B cell (primary cell): Measurements from ENCODE around the gene PSG5. TPM values are rescaled to one million over a fixed set of nuclear protein-coding genes. Genes with fewer than 3 reads are reported as not detected.
"Not testable (repeated sequence)": the region's sequence is repeated elsewhere in the genome, so short reads cannot be mapped to it uniquely, and the experiment has no call there.

Experiments used
- ATAC-seq: fragments of 200-7000 bp; cut with Tn5 transposase; one replicate; pipeline ENCODE4 v1.10.0; 2021; ENCODE audit warnings: low read depth, mild to moderate bottlenecking, moderate number of reproducible peaks, moderate library complexity
- CTCF ChIA-PET: fragments of 350-600 bp; sonication (Branson Sonifier 250); formaldehyde crosslinking; loops from one replicate; lab custom pipeline; 2021; ENCODE audit warnings: antibody characterized with exemption, inconsistent platforms; lab: Charles Lee
- POLR2A ChIA-PET: fragments of 350-600 bp; sonication (Branson Sonifier 250); formaldehyde crosslinking; loops from one replicate; lab custom pipeline; 2021; ENCODE audit warnings: antibody characterized with exemption; lab: Charles Lee
- DNase-seq: peaks from one replicate; pipeline ENCODE4 v3.0.0; 2013
- H2AFZ ChIP-seq: 2 replicates; pipeline ENCODE4 v1.6.1; 2012; ENCODE audit warnings: mild to moderate bottlenecking, low read depth, low read length; ENCODE audit not compliant: insufficient read depth, poor library complexity, severe bottlenecking
- H3K27ac ChIP-seq, 2 donors: 1 replicate in 1 of 2; 2 replicates in 1 of 2; pipeline ENCODE4 v1.5.1; 2012 to 2013; ENCODE audit warnings: low read length in 2 of 2, mild to moderate bottlenecking in 2 of 2, moderate library complexity in 1 of 2
- H3K27me3 ChIP-seq, 4 experiments: fragments of 200-600 bp in 1 of 4; sonication (generic) in 1 of 4; replicated peaks in 1 of 4; 1 replicate in 2 of 4; 2 replicates in 2 of 4; pipeline versions ENCODE4 v1.6.1 to v1.7.0; 2013 to 2016; ENCODE audit warnings: low read length in 3 of 4, mild to moderate bottlenecking in 2 of 4, mixed read lengths in 1 of 4, moderate library complexity in 1 of 4; ENCODE audit not compliant: insufficient read depth in 4 of 4, control insufficient read depth in 3 of 4; ENCODE audit errors: control extremely low read depth in 1 of 4
- H3K36me3 ChIP-seq, 2 experiments: replicated peaks in 1 of 2; 1 replicate in 1 of 2; 2 replicates in 1 of 2; pipeline versions ENCODE4 v1.6.1 to v1.7.1; 2013; ENCODE audit warnings: low read length in 1 of 2; ENCODE audit not compliant: insufficient read depth in 2 of 2, control insufficient read depth in 1 of 2; ENCODE audit errors: control extremely low read depth in 1 of 2, extremely low read depth in 1 of 2
- H3K4me1 ChIP-seq, 2 donors: fragments of 200-600 bp in 1 of 2; sonication (generic) in 1 of 2; 1 replicate in 1 of 2; 2 replicates in 1 of 2; pipeline versions ENCODE4 v1.5.1 to v1.6.1; 2013 to 2017; ENCODE audit warnings: low read length in 2 of 2; ENCODE audit not compliant: control insufficient read depth in 2 of 2, insufficient read depth in 2 of 2
- H3K4me2 ChIP-seq: replicated peaks from 2 replicates; pipeline ENCODE3; 2012; ENCODE audit warnings: mild to moderate bottlenecking, low read depth, low read length; ENCODE audit not compliant: poor library complexity, severe bottlenecking
- H3K4me3 ChIP-seq, 5 experiments: fragments of 200-600 bp in 1 of 5; sonication (generic) in 1 of 5; 1 replicate in 3 of 5; 2 replicates in 2 of 5; pipeline versions ENCODE4 v1.5.1 to v1.7.0; 2011 to 2016; ENCODE audit warnings: low read length in 4 of 5, mild to moderate bottlenecking in 4 of 5, low read depth in 2 of 5, control low read depth in 1 of 5, moderate library complexity in 1 of 5; ENCODE audit not compliant: insufficient read depth in 1 of 5; ENCODE audit errors: control extremely low read depth in 1 of 5, extremely low read depth in 1 of 5
- H3K79me2 ChIP-seq: fragments of 200-600 bp; sonication (generic); one replicate; pipeline ENCODE4 v1.6.0; 2016; ENCODE audit warnings: low read length; ENCODE audit not compliant: control insufficient read depth, insufficient read depth
- H3K9ac ChIP-seq: fragments of 200-600 bp; sonication (generic); 2 replicates; pipeline ENCODE4 v1.6.1; 2017; ENCODE audit warnings: mild to moderate bottlenecking, low read length, moderate library complexity
- H3K9me3 ChIP-seq, 3 donors: one replicate each; pipeline versions ENCODE4 v1.6.1 to v1.7.1; 2013; ENCODE audit warnings: low read length in 2 of 3; ENCODE audit not compliant: control insufficient read depth in 2 of 3, insufficient read depth in 1 of 3; ENCODE audit errors: control extremely low read depth in 1 of 3
- H4K20me1 ChIP-seq: 2 replicates; pipeline ENCODE4 v1.6.0; 2012; ENCODE audit warnings: mild to moderate bottlenecking, low read length; ENCODE audit not compliant: insufficient read depth, control insufficient read depth, poor library complexity, severe bottlenecking
- H3K27ac Mint-ChIP-seq: one replicate; pipeline ENCODE4 v1.8.0; 2021; ENCODE audit warnings: mixed read lengths
- H3K27me3 Mint-ChIP-seq: one replicate; pipeline ENCODE4 v1.8.0; 2021; ENCODE audit warnings: mixed read lengths
- H3K4me1 Mint-ChIP-seq: one replicate; pipeline ENCODE4 v1.8.0; 2021; ENCODE audit warnings: mixed read lengths
- H3K4me3 Mint-ChIP-seq: one replicate; pipeline ENCODE4 v1.8.0; 2021; ENCODE audit warnings: mixed read lengths
- H3K9me3 Mint-ChIP-seq: one replicate; pipeline ENCODE4 v1.8.0; 2022; ENCODE audit warnings: mixed read lengths; ENCODE audit not compliant: insufficient read depth
- EZH2 ChIP-seq: IDR thresholded peaks from 2 replicates; pipeline ENCODE4 v1.6.1; 2012; ENCODE audit warnings: borderline replicate concordance, low read depth, mild to moderate bottlenecking, moderate library complexity, low read length; ENCODE audit not compliant: insufficient read depth, poor library complexity, severe bottlenecking
- whole genome bisulfite sequencing: methylation state at CpG from one replicate; pipeline ENCODE4 v1.1.5; 2013; ENCODE audit warnings: missing lambda C conversion rate; ENCODE audit not compliant: insufficient coverage; 5-methylcytosine and 5-hydroxymethylcytosine counted together
- intact Hi-C: fragments of 100-400 bp; cut with micrococcal nuclease; formaldehyde crosslinking; loops from one replicate; pipeline ENCODE4 v1.10.0; 2022
- polyA plus RNA-seq: library from polyadenylated mRNA; depleted of rRNA; stranded (reverse); fragments of >200 nt; gene quantifications from 2 replicates; pipeline ENCODE4 v1.2.3, GENCODE V29; 2012
- total RNA-seq, 2 donors: library from RNA; stranded (reverse); fragments of 120-200 nt in 1 of 2; gene quantifications; 1 replicate in 1 of 2; 2 replicates in 1 of 2; pipeline versions ENCODE4 v1.2.3 to v1.2.4, GENCODE V29; 2013 to 2022
- TF ChIP-seq, protein P1 (sequence below): fragments of 200-600 bp; IDR thresholded peaks from one replicate; pipeline ENCODE4 v1.8.0; 2022; ENCODE audit warnings: antibody characterized with exemption, mild to moderate bottlenecking

PSG5 gene
- total and polyA plus RNA-seq, 2 donors (not counting 1 experiment from before 2014, with no cell fraction given) = not detected

DNA sequence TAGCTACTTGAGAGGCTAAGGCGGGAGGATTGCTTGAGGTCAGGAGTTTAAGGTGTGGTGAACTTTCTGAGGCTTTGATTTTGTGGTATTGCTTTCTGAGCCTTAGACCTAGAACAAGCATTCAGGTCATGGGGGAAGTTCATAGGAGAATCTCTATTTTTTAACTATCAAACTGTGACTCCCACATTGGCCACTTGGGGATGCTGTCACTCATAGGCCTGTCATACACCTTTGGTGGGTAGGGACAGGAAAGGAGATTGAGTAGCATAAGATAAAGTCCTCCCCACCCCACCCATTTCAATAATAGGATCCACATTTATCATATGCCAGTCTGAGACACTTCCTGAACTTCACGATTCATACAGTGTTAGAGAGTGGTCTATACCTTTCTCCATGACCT lies 62.0 kb downstream of the PSG5 start:
- CTCF ChIA-PET = no interaction called here
- H3K4me1 ChIP-seq = no peaks in the 10 kb centered on the region
- POLR2A ChIA-PET = no interaction called here
- no peaks in the 10 kb centered on the region for H3K9me3 Mint-ChIP-seq
- no peak overlapping the region for H3K9ac ChIP-seq
- no peak for TF ChIP-seq EZH2
- TF ChIP-seq, protein P1, sequence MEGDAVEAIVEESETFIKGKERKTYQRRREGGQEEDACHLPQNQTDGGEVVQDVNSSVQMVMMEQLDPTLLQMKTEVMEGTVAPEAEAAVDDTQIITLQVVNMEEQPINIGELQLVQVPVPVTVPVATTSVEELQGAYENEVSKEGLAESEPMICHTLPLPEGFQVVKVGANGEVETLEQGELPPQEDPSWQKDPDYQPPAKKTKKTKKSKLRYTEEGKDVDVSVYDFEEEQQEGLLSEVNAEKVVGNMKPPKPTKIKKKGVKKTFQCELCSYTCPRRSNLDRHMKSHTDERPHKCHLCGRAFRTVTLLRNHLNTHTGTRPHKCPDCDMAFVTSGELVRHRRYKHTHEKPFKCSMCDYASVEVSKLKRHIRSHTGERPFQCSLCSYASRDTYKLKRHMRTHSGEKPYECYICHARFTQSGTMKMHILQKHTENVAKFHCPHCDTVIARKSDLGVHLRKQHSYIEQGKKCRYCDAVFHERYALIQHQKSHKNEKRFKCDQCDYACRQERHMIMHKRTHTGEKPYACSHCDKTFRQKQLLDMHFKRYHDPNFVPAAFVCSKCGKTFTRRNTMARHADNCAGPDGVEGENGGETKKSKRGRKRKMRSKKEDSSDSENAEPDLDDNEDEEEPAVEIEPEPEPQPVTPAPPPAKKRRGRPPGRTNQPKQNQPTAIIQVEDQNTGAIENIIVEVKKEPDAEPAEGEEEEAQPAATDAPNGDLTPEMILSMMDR = no peak
- 70% methylated on average over 1 of the region's 2 CpGs for WGBS
- H3K27me3 ChIP-seq = no peaks in the 10 kb centered on the region
- ATAC-seq (no peak), DNase-seq (no peak)
- no peak overlapping the region for H3K4me3 Mint-ChIP-seq
- H2AFZ ChIP-seq = no peak overlapping the region
- H3K36me3 ChIP-seq = no peaks in the 10 kb centered on the region
- no peaks in the 10 kb centered on the region for H4K20me1 ChIP-seq
- intact Hi-C loops = no loop called here
- peaks cover 0 to 3% (median 0%) of the 10 kb centered on the region in 3 donors for H3K9me3 ChIP-seq
- H3K27ac ChIP-seq = no peak overlapping the region
- no peaks in the 10 kb centered on the region for H3K27me3 Mint-ChIP-seq
- no peak overlapping the region for H3K27ac Mint-ChIP-seq
- no peaks in the 10 kb centered on the region for H3K4me1 Mint-ChIP-seq
- no peak overlapping the region for H3K4me3 ChIP-seq
- no peak overlapping the region for H3K4me2 ChIP-seq
- no peaks in the 10 kb centered on the region for H3K79me2 ChIP-seq

- H3K4me1 Mint-ChIP-seq, H3K4me2 ChIP-seq, DNase-seq, CTCF ChIA-PET, H3K79me2 ChIP-seq, H3K4me1 ChIP-seq, ATAC-seq, H3K36me3 ChIP-seq, H3K27ac ChIP-seq, H3K9me3 Mint-ChIP-seq, H3K27me3 Mint-ChIP-seq, H3K4me3 Mint-ChIP-seq, POLR2A ChIA-PET, intact Hi-C loops, H3K4me3 ChIP-seq, H4K20me1 ChIP-seq, H2AFZ ChIP-seq, H3K27ac Mint-ChIP-seq, H3K9me3 ChIP-seq, H3K27me3 ChIP-seq, H3K9ac ChIP-seq: not testable (repeated sequence)
- WGBS = 93% methylated on average over 9 of the region's 11 CpGs
Observed at GRCh38 chr19:43120433-43121026, 65.8 kb downstream of the PSG5 start.

GRCh38 chr19:43119526-43119925 lies 66.8 kb downstream of the PSG5 start:
- POLR2A ChIA-PET, ATAC-seq, H3K27ac Mint-ChIP-seq, H2AFZ ChIP-seq, H3K27me3 ChIP-seq, H3K4me3 ChIP-seq, H3K4me1 ChIP-seq, H4K20me1 ChIP-seq, H3K9me3 ChIP-seq, H3K9ac ChIP-seq, H3K27me3 Mint-ChIP-seq, DNase-seq, H3K36me3 ChIP-seq, H3K27ac ChIP-seq, H3K4me2 ChIP-seq, CTCF ChIA-PET, H3K4me1 Mint-ChIP-seq, H3K4me3 Mint-ChIP-seq, intact Hi-C loops, H3K79me2 ChIP-seq, H3K9me3 Mint-ChIP-seq: not testable (repeated sequence)
- WGBS = 60% methylated on average over 1 of the region's 3 CpGs
